ENCODE data around the gene GRIP2. TPM values are rescaled to one million over a fixed set of nuclear protein-coding genes. Genes with fewer than 3 reads are reported as not detected.

Gene GRIP2
- total and polyA plus RNA-seq, 7 donors, result under 0.01 to 1.7 (median 0.68) TPM

DNA sequence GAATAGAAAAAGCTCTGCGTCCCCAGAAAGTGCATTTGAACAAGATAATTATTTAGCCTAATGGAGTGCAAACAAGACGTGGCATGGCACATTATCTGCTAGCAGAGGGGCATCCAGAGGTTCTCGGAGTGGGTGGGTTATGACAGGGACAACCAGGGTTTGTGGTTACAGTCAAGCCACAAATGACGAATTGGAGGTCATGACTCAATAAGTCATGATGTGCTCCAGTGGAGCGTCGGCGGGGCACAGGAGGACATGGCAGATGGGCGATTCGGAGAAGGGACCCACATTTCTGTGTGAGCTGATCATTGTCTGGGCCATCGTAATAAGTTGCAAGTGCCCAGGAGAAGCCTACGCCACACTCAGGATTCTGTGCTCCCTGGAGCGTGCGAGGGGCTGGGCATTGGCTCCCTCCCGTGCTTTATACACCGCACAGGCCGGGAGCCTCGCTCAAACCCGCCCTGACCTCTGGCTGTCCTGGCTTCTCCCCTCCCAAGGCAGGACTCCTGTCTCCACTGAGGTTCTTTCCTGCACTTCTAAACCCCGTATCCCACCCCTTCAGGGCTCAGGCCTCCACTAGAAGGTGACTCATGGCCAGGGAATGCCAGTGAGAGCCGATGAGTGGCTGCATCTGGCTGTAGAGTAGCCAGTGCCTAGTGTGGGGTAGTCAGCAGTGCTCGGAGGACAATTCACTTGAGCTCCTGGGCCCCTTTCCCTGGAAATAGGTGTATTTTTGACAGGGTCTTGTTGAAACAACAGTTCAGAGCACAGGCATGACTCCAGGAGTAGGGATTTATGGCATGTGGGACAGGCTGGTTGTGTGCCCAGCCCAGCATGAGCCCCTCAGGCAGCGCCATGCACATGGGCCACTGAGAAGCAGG, 67.4 kb downstream of the GRIP2 start:
- no peak overlapping the region for H3K27ac ChIP-seq
- whole genome bisulfite sequencing, 2 donors, result 84 to 89% methylated on average over 22 of the region's 22 CpGs
- peaks cover 0 to 11% (median 4%) of the 10 kb centered on the region in 4 donors for H3K4me1 ChIP-seq
- no peak for DNase-seq
- H3K9me3 ChIP-seq, result no peaks in the 10 kb centered on the region
- no peaks in the 10 kb centered on the region for H3K27me3 ChIP-seq
- peaks cover 0 to 5% (median 0%) of the 10 kb centered on the region in 4 donors for H3K36me3 ChIP-seq
- intact Hi-C loops (cut with DNase I), result no loop called here
- TF ChIP-seq EP300 (IDR thresholded peaks at IDR 0.05) (no peak), POLR2AphosphoS5 (IDR thresholded peaks at IDR 0.05) (no peak)
- no peak overlapping the region for H3K4me3 ChIP-seq

DNA sequence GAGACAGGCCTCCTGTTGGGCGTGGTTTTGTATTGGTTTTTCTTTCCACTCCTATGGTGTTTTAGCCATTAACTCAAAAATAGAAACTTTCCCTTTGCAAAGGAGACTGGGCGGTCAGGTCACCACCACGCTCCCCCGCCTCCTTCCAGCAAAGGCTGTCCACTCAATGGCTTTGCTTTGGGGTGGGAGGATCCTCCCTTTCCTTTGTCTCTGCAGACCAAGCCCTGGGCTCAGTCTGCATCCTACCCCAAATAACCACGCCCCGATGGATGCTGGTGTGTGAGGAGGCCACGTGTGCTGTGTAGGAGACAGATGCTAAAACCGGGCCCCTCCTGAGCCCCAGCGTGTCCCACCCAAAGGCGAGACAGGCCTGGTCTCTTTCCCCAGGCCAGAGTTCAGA, 68.5 kb downstream of the GRIP2 start:
- Histone ChIP-seq H3K36me3 (no peaks in the 10 kb centered on the region), H3K9me3 (no peaks in the 10 kb centered on the region), H3K27me3 (no peaks in the 10 kb centered on the region), H3K4me1 (peaks cover 0 to 11% (median 4%) of the 10 kb centered on the region in 4 donors), H3K27ac (no peak overlapping the region), H3K4me3 (no peak overlapping the region)
- intact Hi-C loops (cut with DNase I), result no loop called here
- TF ChIP-seq POLR2AphosphoS5 (IDR thresholded peaks at IDR 0.05) (no peak), EP300 (IDR thresholded peaks at IDR 0.05) (no peak)
- no peak for DNase-seq
- 95% methylated on average over 10 of the region's 10 CpGs for WGBS, 2 donors

DNA sequence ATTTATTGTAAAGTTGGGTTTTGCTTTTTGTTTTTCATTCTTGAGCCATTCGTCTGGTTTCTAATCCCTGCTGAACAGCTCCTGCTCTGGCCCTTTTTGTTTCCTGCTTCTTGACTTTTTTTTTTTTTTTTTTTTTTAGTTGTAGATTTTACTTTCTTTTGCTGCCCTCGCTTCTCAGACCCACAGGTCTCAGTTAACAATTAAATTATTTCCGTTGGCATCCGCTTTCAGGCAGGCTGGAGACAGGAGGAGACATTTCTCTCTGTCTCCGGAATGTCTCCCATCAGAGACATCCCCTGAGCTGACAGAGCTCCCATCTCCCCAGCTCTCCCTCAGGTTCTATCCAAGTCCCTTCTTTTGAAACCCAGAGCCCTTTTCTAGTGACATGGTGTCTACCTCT, 69.1 kb downstream of the GRIP2 start:
- no peak for DNase-seq
- Histone ChIP-seq H3K4me1 (peaks cover 0 to 11% (median 4%) of the 10 kb centered on the region in 4 donors), H3K4me3 (no peak overlapping the region), H3K36me3 (no peaks in the 10 kb centered on the region), H3K9me3 (no peaks in the 10 kb centered on the region), H3K27me3 (no peaks in the 10 kb centered on the region), H3K27ac (no peak overlapping the region)
- intact Hi-C loops (cut with DNase I), result no loop called here
- TF ChIP-seq, protein P1, sequence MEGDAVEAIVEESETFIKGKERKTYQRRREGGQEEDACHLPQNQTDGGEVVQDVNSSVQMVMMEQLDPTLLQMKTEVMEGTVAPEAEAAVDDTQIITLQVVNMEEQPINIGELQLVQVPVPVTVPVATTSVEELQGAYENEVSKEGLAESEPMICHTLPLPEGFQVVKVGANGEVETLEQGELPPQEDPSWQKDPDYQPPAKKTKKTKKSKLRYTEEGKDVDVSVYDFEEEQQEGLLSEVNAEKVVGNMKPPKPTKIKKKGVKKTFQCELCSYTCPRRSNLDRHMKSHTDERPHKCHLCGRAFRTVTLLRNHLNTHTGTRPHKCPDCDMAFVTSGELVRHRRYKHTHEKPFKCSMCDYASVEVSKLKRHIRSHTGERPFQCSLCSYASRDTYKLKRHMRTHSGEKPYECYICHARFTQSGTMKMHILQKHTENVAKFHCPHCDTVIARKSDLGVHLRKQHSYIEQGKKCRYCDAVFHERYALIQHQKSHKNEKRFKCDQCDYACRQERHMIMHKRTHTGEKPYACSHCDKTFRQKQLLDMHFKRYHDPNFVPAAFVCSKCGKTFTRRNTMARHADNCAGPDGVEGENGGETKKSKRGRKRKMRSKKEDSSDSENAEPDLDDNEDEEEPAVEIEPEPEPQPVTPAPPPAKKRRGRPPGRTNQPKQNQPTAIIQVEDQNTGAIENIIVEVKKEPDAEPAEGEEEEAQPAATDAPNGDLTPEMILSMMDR (IDR thresholded peaks at IDR 0.05), result no peak
- TF ChIP-seq EP300 (IDR thresholded peaks at IDR 0.05) (no peak), POLR2A (IDR thresholded peaks at IDR 0.05) (no peak), POLR2AphosphoS5 (IDR thresholded peaks at IDR 0.05) (no peak)
- 87 to 93% methylated on average over 5 of the region's 5 CpGs for WGBS, 2 donors

DNA sequence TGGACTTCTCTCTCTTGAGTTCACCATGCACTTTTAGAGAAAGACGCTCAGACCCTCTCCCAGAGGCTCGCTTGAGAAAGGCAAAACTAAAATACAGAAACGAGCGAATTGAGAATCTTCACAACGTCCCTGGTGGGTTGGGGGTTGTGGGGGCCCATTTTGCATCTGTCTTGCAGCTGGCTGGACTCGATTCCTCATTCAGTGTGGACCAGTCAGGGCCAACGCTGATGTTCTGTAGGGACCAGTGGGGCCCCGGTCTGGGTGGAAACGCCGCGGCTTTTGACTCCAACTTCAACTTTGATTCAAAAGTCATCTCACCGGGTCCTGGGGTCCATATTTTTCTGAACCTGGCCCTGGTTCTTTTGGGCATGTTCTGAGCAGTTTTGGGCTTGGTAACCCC, 69.7 kb downstream of the GRIP2 start:
- Histone ChIP-seq H3K36me3 (no peaks in the 10 kb centered on the region), H3K27me3 (no peaks in the 10 kb centered on the region), H3K9me3 (no peaks in the 10 kb centered on the region), H3K4me3 (no peak overlapping the region), H3K27ac (no peak overlapping the region), H3K4me1 (peaks cover 0 to 11% (median 4%) of the 10 kb centered on the region in 4 donors)
- 92 to 93% methylated on average over 12 of the region's 12 CpGs for WGBS, 2 donors
- intact Hi-C loops (cut with DNase I), result no loop called here
- DNase-seq, result no peak
- TF ChIP-seq POLR2A (IDR thresholded peaks at IDR 0.05), result no peak
- TF ChIP-seq POLR2AphosphoS5 (IDR thresholded peaks at IDR 0.05), result no peak
- TF ChIP-seq EP300 (IDR thresholded peaks at IDR 0.05), result no peak
- TF ChIP-seq, protein P1 (IDR thresholded peaks at IDR 0.05), result no peak

DNA sequence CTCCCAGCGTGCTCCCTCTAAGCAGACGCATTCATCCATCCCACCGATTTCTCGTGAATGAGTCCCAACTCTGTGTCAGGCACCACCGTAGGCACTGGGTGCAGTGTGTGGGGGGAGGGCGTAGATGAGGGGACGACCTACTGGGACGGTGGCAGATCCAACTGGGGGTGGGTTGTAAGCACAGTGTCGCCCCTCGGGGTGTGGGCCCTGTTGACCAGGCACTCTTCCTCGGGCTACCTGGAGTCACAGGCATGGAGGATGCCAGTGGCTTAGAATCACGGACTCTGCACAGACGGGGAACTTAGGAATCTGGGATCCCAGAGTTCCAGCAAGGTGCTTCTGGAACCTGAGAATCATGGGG, 71.5 kb downstream of the GRIP2 start:
- TF ChIP-seq POLR2AphosphoS5 (IDR thresholded peaks at IDR 0.05), result no peak
- TF ChIP-seq, protein P1 (IDR thresholded peaks at IDR 0.05), result no peak
- TF ChIP-seq EP300 (IDR thresholded peaks at IDR 0.05), result no peak
- no peak for TF ChIP-seq POLR2A (IDR thresholded peaks at IDR 0.05)
- H3K4me3 ChIP-seq, result no peak overlapping the region
- H3K27me3 ChIP-seq, result no peaks in the 10 kb centered on the region
- H3K9me3 ChIP-seq, result no peaks in the 10 kb centered on the region
- H3K27ac ChIP-seq, result no peak overlapping the region
- H3K4me1 ChIP-seq, result peaks cover 0 to 9% (median 4%) of the 10 kb centered on the region in 4 donors
- no peak for DNase-seq
- WGBS, 2 donors, result 88 to 94% methylated on average over 13 of the region's 13 CpGs
- H3K36me3 ChIP-seq, result peaks cover 0 to 3% (median 0%) of the 10 kb centered on the region in 4 donors
- intact Hi-C loops (cut with DNase I), result loop anchor here (1.0 to 10.0 kb wide), 3 partner anchors 207 to 574 kb away; no protein-coding TSS in a partner anchor
